ENCODE measurements around the gene COL18A1.

GRCh38 chr21:45436351-45437065, 31.5 kb downstream of the COL18A1 start:
- TF ChIP-seq PATZ1 (CRISPR knock-in tag; IDR thresholded peaks at IDR 0.05; ENCODE audit: borderline replicate concordance) (no peak), CSDC2 (CRISPR knock-in tag; IDR thresholded peaks at IDR 0.05) (no peak), ARNTL (CRISPR knock-in tag; IDR thresholded peaks at IDR 0.05; ENCODE audit: borderline replicate concordance, low read depth) (no peak), BACH2 (CRISPR knock-in tag; IDR thresholded peaks at IDR 0.05; ENCODE audit: borderline replicate concordance) (no peak), ZNF565 (CRISPR knock-in tag; conservative IDR thresholded peaks at IDR 0.05; ENCODE audit: low read depth) (no peak)
- TF ChIP-seq, protein P1, sequence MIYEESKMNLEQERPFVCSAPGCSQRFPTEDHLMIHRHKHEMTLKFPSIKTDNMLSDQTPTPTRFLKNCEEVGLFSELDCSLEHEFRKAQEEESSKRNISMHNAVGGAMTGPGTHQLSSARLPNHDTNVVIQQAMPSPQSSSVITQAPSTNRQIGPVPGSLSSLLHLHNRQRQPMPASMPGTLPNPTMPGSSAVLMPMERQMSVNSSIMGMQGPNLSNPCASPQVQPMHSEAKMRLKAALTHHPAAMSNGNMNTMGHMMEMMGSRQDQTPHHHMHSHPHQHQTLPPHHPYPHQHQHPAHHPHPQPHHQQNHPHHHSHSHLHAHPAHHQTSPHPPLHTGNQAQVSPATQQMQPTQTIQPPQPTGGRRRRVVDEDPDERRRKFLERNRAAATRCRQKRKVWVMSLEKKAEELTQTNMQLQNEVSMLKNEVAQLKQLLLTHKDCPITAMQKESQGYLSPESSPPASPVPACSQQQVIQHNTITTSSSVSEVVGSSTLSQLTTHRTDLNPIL (CRISPR knock-in tag; IDR thresholded peaks at IDR 0.05; ENCODE audit: low read depth) = no peak
